Erythroblast (primary cell): Measurements from ENCODE around the gene LSAMP.

Experiments used
- GATA1 ChIP-seq: IDR thresholded peaks from 2 replicates; pipeline ENCODE4 v1.6.1; 2011; ENCODE audit warnings: low read depth, mild to moderate bottlenecking, control low read depth, low read length, moderate library complexity
- POLR2A ChIP-seq: IDR thresholded peaks from 2 replicates; pipeline ENCODE4 v1.6.1; 2011; ENCODE audit warnings: mild to moderate bottlenecking, low read length

GRCh38 chr3:116192464-116192863 lies 252.8 kb downstream of the LSAMP start:
- TF ChIP-seq POLR2A = no peak
- TF ChIP-seq GATA1 = no peak
